Fibroblast of the conjunctiva (primary cell): ENCODE results near the gene PITPNC1.
"Not testable (repeated sequence)": the region's sequence is repeated elsewhere in the genome, so short reads cannot be mapped to it uniquely, and the experiment has no call there.

ENCODE experiments used
- DNase-seq: peaks from one replicate; pipeline ENCODE4 v3.0.0-alpha.2; 2010; ENCODE audit warnings: low read depth

Gene PITPNC1

DNA sequence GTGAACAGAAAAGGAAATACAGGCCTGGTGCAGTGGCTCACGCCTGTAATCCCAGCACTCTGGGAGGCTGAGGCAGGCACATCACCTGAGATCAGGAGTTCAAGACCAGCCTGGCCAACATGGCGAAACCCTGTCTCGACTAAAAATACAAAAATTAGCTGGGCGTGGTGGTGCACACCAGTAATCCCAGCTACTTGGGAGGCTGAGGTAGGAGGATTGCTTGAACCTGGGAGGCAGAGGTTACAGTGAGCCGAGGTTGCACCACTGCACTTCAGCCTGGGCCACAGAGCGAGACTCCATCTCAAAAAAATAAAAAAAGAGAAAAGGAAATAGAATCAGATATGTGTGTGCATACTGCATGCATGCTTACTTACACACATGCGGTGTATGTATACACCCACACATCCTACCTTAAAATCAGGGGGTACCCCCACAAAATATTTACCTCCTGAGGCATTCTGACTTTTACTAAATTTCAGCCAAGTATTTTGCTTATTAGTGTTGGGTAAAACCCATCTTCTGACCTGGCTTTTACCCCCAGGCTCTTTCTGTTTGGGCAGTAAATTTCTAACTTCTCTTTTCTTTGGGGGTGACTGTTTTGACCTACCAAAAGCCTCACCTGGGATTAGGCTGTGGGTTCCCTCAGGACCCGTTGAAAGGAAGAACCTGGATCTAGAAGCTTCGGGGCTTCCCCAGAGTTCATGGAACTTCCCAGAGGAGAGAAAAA is 201.8 kb downstream of the PITPNC1 start:
- not testable (repeated sequence) for DNase-seq

GRCh38 chr17:67582673-67583081 is 205.6 kb downstream of the PITPNC1 start:
- no peak for DNase-seq

DNA sequence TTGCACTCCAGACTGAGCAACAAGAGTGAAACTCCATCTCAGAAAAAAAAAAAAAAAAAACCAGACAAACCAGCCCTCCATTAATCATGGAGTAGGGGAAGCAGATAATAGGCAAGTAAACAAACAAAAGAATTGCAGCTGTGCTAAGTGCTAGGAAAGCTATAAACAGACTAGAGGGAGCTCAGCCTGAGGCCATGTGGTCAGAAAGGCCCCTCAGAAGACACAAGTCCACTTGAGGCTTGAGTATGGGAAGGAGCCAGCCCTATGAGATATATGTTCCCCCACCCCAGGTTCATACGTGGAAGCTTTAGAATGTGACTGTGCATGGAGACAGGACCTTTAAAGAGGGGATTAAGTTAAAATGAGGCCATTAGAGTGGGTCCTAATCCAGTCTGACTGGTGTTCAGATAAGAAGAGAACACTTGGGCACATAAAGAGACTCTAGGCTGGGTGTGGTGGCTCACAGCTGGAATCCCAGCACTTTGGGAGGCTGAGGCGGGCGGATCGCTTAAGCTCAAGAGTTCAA is 208.1 kb downstream of the PITPNC1 start:
- no peak for DNase-seq

- DNase-seq = no peak
Observed at GRCh38 chr17:67588326-67588725, 211.2 kb downstream of the PITPNC1 start.

- DNase-seq = no peak
Observed at GRCh38 chr17:67594115-67594880, 217.2 kb downstream of the PITPNC1 start.

DNA sequence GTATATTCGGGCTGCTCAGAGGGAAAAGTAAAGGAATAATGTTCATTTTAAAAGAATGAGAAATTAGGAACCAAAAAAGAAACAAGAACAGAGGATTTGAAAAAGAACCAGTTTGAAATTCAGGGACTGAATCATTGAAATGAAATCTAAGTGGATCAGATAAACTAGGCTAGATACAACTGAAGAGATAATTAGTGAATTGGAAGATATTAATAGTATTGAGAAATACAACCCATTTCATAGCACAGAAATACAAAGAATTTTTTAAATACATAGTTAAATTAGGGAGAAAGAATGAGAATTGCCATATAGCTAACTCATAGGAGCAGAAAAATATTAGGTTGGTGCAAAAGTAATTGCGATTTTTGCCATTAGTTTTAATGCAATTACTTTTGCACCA is 223.3 kb downstream of the PITPNC1 start:
- DNase-seq = no peak

GRCh38 chr17:67601897-67602296 is 224.8 kb downstream of the PITPNC1 start:
- no peak for DNase-seq

DNA sequence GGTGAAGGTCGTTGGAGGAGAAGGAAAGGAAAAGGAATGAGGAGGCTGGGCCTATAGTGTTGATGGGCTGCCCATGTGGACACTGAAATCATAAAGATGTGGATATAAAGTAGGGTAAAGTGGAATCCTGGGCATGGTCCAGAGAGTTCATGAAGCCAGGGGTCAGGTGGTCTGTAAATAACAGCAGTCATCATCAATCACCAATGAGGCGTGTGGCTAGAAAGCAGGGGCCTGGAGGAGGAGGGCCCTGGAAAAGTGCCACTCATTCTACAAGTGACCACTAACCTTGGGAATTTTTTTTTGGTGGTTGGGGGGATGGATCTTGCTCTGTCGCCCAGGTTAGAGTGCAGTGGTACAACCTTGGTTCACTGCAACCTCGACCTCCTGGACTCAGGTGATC is 225.4 kb downstream of the PITPNC1 start:
- no peak for DNase-seq

DNA sequence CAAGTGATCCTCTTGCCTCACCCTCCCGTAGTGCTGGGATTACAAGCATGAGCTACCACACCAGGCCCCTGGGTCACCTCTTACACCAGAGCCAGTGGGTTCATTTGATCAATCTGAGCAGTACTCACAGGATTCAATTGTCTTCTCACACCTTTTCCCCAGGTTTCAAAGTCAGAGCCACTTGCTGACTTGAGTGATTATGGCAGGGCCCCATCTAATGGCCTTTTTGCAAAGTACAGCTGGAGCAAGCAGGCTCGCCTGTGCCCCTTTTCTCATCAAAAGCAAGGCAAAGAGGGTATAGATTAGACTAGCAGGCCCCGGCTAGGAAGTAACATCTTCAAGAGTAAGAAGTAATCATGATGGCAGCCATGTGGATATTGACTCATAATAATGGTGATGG is 225.9 kb downstream of the PITPNC1 start:
- peak; percentile 2 for DNase-seq

DNA sequence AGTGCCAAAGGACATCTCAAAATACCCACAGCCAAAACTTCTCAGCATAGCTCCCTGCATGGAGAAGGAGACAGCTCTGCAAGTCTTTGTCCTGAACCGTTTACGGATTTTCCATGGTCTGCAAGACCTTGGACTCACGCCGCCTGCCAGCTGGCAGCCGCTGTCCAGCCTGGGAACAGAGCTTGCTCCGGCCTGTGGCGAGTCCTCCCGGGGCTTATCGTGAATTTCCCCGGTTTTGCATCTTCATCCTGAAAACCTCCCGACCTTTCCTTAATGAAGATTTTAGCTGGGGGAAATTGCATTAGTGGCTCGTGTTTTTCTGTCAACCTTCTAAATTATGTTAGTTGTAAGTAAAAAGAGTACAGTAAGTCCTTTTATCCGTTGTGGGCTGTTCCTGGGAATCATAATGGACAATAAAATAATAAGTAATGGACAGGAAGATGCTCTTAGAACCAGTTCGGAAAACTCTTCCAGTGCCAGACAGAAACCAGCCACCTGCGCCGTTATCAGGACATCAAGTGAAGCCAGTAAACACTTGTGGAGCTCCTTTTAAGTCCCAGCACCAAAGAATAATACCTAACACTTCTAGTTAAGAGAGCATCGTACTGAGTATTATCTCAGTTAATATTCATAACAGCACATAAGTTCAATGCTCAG is 228.3 kb downstream of the PITPNC1 start:
- DNase-seq = no peak

DNA sequence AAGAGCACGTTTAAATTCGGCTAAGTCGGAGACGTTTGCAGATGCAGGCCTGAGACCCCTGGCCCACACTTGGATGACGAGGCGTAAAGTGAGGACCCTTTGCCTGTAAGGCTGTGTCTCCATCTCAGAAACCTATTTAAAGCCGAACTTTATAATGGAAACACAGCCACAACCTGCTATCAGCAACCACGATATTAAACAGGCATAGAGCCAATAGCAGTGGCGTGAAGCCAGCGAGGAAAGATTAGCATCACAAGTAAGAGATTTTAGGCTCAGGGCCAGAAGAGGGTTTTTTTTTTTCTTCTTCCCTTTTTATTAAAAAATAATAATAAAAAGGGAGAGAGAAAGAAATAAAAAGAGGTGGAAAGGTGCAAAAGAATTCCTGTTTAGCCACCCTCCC is 229.4 kb downstream of the PITPNC1 start:
- DNase-seq = no peak

GRCh38 chr17:67606896-67607604 is 230.0 kb downstream of the PITPNC1 start:
- DNase-seq = no peak

DNA sequence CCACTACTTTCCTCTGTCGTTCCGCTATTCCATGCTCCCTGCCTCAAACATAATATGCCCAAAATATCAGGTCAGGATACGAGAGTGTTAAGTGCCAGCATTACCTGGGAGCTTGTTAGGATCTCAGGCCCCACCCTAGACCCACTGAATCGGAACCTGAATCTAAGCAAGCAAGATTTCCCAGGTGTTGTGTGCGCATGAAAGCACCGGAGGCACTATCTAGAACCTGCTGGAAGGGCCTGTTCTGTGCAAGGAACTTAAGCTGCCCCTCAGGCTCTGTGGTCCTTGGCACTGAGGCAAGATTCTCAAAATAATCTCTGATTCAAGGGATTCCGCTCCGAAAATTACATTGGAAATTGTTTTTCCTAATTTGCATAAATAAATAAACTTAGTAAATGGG is 233.0 kb downstream of the PITPNC1 start:
- no peak for DNase-seq

- DNase-seq = no peak
Observed at GRCh38 chr17:67613961-67614360, 236.9 kb downstream of the PITPNC1 start.

- no peak for DNase-seq
Observed at GRCh38 chr17:67615011-67615561, 238.0 kb downstream of the PITPNC1 start.

- DNase-seq = no peak
Observed at GRCh38 chr17:67615736-67616135, 238.7 kb downstream of the PITPNC1 start.

DNA sequence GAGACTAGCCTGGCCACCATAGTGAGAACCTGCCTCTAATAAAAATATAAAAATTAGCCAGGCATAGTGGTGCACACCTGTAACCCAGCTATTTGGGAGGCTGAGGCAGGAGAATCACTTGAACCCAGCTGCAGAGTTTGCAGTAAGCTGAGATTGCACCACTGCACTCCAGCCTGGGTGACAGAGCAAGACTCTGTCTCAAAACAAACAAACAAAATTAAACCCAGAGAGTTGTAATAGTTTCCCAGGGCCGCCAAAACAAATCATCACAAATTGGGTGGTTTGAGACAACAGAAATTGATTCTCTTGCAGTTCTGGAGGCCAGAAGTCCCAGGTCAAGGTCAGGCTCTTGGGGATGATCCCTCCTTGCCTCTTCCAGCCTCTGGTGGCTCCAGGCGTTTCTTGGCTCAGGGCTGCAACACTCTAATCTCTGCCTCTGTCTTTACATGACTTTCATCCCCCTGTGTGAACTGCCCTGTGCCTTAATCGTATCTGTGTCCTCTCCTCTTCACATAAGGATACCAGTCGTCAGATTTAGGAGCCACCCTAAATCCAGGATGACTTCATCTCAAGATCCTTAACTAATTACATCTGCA is 240.3 kb downstream of the PITPNC1 start:
- DNase-seq = no peak

- DNase-seq = no peak
Observed at GRCh38 chr17:67619555-67619954, 242.5 kb downstream of the PITPNC1 start.

GRCh38 chr17:67620088-67620487 is 243.0 kb downstream of the PITPNC1 start:
- no peak for DNase-seq

DNA sequence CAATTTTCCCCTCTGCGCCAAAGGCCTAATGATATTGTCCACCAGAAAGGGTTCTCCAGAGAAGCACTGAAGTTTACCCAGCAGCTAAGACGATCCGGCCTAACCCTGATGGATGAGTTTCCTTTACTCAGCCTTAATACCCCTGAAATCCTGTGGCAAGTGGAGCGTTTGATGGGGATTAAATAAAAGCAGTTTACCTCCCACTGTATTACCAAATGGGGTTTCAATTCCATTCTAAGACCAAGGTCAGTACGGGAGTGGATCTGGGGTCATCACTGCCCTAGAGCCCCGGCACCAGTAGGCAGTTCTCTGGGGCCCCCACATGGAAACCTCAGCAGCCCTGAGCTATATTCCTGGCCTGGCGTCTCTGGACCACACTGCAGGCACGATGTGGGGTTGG is 243.6 kb downstream of the PITPNC1 start:
- DNase-seq = no peak

DNA sequence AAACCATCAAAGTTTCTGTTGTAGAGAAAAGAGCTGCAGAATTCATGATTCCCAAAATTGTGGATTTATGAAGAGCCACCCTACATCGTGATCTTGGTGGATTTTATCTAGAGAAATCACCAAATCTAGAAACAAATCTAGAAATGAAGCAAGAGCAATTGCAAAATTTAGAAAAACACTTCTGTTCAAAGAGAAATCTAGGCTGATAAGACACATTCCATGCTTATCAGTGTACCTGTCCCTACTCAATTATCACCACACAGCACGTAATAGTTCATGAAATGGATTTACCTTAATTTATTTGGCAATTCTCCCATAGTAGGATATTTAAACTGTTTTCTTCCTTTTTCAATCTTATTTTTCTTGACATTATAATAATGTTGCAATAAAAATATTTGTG is 246.7 kb downstream of the PITPNC1 start:
- no peak for DNase-seq
